HFF-Myc (cell line): ENCODE data around the gene RMC1.

Experiments used
- DNase-seq: peaks from one replicate; pipeline ENCODE4 v3.0.0-alpha.2; 2011; ENCODE audit warnings: low read depth; ENCODE audit errors: extremely low read depth
- H3K4me3 ChIP-seq: replicated peaks from 2 replicates; pipeline ENCODE4 v1.5.1; 2011; ENCODE audit warnings: low read depth, mild to moderate bottlenecking, control low read depth, low read length
- CTCF ChIP-seq: IDR thresholded peaks from 2 replicates; pipeline ENCODE4 v1.5.1; 2012; ENCODE audit warnings: mild to moderate bottlenecking, low read depth, low read length, control low read depth; ENCODE audit errors: missing control alignments

RMC1 gene

DNA sequence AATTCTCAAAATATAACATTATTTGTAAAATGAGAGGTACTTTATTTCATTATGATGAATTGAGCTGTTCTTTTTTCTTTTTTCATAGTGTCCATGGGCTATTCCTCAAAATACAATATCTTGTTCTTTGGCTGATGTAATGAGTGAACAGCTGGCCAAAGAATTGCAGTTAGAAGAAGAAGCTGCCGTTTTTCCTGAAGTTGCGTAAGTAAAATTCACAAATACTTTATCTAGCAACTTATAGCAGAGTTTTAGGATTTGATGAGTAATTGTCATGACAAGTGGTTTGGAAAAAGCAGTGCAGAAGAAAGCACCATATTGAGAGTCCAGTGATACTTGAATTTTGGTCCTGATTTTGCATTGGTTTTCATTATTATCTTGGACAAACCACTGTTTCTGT lies 40.4 kb upstream of the RMC1 start:
- DNase-seq, result no peak
- TF ChIP-seq CTCF, result no peak
- H3K4me3 ChIP-seq, result no peak overlapping the region

- no peak for DNase-seq
- no peak overlapping the region for H3K4me3 ChIP-seq
- TF ChIP-seq CTCF, result no peak
These were observed 34.4 kb upstream of the RMC1 start for GRCh38 chr18:23468753-23469459.

GRCh38 chr18:23470620-23471387 lies 32.5 kb upstream of the RMC1 start:
- TF ChIP-seq CTCF, result no peak
- H3K4me3 ChIP-seq, result no peak overlapping the region
- no peak for DNase-seq

GRCh38 chr18:23471486-23471885 lies 31.8 kb upstream of the RMC1 start:
- TF ChIP-seq CTCF, result no peak
- DNase-seq, result no peak

GRCh38 chr18:23479829-23480505 lies 23.3 kb upstream of the RMC1 start:
- H3K4me3 ChIP-seq, result no peak overlapping the region
- TF ChIP-seq CTCF, result no peak
- DNase-seq, result no peak

More at GRCh38 chr18:23471486-23471885, 31.8 kb upstream of the RMC1 start:
- no peak overlapping the region for H3K4me3 ChIP-seq

DNA sequence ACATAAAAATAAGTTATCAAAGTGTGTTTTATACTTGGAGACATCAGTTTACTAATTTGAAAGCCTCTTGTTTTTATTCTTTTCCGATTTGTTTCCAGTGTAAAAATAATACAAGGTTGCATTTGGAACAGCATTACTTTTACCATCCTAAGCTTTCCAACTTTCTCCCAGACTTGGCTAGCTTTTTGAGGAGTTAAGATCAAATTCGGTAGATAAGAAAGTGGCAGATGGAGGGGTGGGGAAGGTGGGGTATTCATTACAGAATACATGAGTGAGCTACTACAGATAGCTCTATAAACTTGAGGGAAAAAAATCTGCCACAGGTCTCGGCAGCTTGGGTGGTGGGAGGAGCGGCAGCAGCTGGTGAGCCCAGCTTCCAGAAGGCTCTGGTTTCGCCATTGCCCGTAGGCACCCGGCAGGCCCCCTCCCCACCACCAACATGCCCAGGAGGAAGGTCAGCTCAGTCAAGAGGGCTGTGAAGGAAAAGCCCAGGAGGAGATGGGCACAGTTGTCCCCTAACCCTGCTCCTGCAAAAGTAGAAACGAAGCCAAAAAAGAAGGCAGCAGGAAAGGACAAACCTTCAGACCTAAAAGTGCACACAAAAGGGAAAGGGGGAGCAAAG lies 18.6 kb upstream of the RMC1 start:
- no peak overlapping the region for H3K4me3 ChIP-seq
- no peak for TF ChIP-seq CTCF
- DNase-seq, result no peak
